GM12873 (cell line): ENCODE measurements around the gene LPAR5.

ENCODE experiments used
- TF ChIP-seq, protein P1 (sequence below): IDR thresholded peaks from 2 replicates; pipeline ENCODE4 v1.5.1; 2012; ENCODE audit warnings: low read depth, mild to moderate bottlenecking, moderate library complexity, low read length, control low read depth; ENCODE audit not compliant: insufficient read depth; ENCODE audit errors: missing control alignments

The LPAR5 gene

DNA sequence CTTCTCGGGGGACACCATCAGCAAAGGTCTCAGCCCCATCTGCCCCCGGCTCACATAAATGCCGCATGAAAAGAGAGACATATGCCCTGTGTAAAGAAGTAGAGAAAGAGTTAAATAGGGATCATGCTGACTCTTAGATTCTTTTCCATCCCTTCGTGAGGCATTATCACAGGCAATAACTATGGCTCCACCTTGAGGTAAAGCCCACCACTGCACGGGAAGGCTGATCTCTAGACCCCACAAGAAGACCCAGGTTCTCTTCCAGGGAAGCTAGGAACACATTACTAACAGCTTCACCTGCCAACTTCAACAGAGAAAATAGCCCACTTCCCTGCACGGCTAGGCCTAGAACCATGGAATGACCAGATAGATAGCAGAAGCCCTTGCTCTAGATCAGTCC, 53.6 kb downstream of the LPAR5 start:
- TF ChIP-seq, protein P1, sequence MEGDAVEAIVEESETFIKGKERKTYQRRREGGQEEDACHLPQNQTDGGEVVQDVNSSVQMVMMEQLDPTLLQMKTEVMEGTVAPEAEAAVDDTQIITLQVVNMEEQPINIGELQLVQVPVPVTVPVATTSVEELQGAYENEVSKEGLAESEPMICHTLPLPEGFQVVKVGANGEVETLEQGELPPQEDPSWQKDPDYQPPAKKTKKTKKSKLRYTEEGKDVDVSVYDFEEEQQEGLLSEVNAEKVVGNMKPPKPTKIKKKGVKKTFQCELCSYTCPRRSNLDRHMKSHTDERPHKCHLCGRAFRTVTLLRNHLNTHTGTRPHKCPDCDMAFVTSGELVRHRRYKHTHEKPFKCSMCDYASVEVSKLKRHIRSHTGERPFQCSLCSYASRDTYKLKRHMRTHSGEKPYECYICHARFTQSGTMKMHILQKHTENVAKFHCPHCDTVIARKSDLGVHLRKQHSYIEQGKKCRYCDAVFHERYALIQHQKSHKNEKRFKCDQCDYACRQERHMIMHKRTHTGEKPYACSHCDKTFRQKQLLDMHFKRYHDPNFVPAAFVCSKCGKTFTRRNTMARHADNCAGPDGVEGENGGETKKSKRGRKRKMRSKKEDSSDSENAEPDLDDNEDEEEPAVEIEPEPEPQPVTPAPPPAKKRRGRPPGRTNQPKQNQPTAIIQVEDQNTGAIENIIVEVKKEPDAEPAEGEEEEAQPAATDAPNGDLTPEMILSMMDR: peak; percentile 31

DNA sequence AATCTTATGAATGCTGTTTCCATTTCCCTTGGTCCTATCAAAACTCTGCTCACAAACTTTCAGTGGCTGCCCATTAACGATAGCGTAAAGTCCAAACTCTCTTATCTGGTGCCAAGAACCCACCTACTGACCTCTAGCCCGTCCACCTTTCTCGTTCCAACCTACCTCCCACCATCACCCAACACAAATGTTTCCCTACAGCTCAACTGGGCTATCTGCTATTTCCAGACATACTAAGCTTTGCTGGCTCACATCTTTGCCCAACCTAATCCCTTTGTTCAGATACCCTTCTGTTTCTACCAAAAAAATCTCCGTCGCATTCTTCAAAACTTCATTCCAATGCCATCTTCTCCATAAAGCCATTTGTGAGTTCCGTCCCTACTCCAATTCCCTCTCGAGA, 60.1 kb downstream of the LPAR5 start:
- TF ChIP-seq, protein P1: no peak

DNA sequence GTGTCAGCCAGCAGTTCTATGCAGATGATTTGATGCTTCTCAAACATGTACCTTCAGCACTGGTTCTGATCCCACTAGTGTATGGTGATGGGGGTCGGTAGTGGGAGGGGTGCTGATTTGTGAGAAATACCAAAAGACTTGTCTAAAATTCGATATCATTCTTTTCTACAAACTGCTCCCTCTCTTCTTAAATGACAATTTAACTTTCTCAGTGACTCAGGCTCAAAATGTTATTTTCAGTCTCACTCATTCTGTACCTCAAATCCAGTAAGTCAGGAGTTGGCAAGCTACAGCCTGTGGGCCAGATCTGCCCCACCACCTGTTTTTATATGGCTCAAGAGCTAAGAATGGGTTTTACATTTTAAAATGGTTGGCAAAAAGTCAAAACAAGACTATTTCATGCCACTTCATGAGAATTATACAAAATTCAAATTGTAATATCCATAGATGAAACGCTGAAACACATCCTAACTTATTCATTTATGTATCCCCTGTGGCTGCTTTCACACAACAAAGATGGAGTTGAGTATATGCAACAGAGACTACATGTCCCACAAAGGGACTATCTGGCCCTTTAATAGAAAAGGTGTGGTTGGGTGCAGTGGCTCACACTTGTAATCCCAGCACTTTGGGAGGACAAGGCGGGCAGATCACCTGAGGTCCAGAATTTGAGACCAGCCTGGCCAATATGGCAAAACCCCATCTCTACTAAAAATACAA, 61.0 kb downstream of the LPAR5 start:
- TF ChIP-seq, protein P1: no peak

DNA sequence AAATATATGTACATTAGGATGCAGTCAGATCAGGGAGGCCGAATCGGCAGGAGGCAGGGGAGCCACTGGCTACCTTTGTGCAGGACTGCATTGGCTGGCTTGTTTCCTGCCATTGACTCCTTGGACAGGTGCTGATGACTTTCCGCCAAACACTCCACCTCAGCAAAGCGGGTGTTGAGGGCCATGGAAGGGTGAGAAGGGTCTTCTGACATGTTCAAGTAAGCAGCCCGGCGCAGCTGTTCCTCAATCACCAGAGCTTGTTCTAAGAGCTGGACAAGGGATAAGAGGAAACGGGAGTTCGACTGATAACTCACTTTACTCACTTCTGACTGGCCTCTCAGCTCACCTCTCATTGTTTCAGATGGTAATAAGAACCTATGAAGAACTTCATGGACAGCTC, 62.8 kb downstream of the LPAR5 start:
- TF ChIP-seq, protein P1: no peak

DNA sequence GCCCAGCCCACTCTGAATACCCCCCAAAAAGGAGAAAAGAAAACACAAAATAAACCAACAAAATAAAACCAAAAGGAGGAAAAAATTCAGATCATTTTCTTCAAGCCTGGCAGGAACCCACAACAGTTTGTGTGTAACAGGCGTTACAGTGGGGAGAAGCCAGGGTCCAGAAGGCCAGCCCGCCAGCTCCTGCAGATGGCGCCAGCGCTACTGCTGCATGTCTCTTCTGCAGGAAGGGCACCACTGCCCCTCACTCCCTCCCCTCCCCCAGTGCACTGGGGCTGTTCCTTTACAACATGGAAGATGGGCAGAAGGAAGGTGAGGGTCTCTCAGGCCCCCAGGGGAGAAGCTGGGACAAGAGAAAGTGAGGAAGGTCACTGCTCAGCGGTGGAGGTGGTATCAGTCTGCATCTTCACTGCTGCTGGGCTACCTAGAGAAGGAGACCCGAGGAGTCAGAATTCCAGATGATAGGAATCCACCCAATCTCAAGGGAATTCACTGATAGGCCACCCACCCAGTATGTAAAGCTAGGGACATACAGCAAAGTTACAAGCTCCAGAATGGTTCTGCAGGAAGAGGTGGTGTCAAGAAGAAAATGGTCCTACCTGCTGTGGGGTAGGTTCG, 65.4 kb downstream of the LPAR5 start:
- TF ChIP-seq, protein P1: peak; percentile 81

DNA sequence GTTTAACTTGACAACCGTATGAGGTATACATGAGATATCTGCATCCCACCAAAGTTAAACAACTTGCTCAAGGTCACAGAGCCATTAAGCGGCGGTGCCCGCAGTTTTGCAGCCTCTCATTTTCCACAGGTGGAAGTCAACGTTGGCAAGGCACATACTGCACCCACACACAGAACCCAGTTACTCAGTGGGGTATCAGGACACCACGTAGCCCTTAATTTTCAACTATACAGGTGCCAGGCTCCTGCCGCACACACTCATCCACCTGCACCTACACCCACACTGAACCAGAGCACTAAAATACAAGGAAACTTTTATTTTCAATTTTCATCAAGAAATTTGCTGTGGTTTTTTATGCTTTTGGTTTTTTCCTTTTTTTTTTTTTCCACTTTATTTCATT, 66.0 kb downstream of the LPAR5 start:
- TF ChIP-seq, protein P1: no peak

DNA sequence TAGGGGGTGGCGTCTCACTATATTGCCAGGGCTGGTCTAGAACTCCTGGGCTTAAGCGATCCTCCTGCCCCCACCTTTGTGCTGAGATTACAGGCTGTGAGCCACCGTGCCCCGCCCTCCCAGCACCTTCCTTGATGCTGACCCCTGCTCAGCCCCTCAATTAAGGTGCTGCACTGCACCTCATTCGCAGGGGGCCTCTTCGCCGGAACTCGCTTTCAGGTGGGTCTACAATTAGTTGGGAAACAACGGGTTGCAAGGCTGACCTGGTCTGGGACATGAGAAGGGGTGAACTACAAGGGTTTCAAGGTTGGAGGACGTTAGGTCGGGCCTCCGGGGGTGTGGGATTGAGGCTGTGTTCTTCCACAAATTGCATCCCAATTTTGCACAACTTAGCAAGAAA, 66.4 kb downstream of the LPAR5 start:
- TF ChIP-seq, protein P1: no peak
